Transverse colon (tissue), 4 donors: Measurements from ENCODE around the gene PABPN1L.

Experiments
- POLR2A ChIP-seq: fragments of 450-650 bp; IDR thresholded peaks from one replicate; pipeline ENCODE4 v1.6.1; 2016; ENCODE audit warnings: antibody characterized with exemption, mild to moderate bottlenecking, moderate library complexity
- POLR2AphosphoS5 ChIP-seq, 3 donors: sonication (generic); formaldehyde crosslinking; IDR thresholded peaks; one replicate each; pipeline ENCODE4 v1.6.1; 2016; ENCODE audit warnings: antibody characterized with exemption in 3 of 3
- TF ChIP-seq, protein P1 (sequence below), 5 experiments: fragments of 200-600 bp in 3 of 5; fragments of 450-650 bp in 2 of 5; sonication (generic) in 3 of 5; IDR thresholded peaks; 1 replicate in 2 of 5; 2 replicates in 3 of 5; pipeline ENCODE4 v1.5.1; 2016 to 2017; ENCODE audit warnings: antibody characterized with exemption in 5 of 5, inconsistent platforms in 3 of 5, mild to moderate bottlenecking in 2 of 5, moderate library complexity in 1 of 5

DNA sequence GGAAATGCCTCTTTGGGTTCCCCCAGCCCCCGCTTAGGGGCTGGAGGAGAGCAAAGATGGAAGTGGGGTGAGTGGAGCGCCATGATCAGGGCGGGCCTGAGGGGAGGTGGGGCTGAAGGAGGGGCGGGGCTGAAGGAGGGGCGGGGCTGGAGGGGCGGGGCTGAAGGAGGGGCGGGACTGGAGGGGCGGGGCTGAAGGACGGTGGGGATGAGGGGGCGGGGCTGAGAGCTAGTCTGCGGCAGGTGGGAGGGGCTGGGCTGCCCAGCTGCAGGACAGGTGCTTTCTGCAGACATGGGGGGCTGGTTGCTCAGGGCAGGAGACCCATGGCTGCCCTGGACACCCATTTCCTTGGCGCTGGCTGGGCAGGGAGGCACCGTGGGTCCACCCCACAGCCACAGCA lies 39.1 kb upstream of the PABPN1L start:
- TF ChIP-seq, protein P1, sequence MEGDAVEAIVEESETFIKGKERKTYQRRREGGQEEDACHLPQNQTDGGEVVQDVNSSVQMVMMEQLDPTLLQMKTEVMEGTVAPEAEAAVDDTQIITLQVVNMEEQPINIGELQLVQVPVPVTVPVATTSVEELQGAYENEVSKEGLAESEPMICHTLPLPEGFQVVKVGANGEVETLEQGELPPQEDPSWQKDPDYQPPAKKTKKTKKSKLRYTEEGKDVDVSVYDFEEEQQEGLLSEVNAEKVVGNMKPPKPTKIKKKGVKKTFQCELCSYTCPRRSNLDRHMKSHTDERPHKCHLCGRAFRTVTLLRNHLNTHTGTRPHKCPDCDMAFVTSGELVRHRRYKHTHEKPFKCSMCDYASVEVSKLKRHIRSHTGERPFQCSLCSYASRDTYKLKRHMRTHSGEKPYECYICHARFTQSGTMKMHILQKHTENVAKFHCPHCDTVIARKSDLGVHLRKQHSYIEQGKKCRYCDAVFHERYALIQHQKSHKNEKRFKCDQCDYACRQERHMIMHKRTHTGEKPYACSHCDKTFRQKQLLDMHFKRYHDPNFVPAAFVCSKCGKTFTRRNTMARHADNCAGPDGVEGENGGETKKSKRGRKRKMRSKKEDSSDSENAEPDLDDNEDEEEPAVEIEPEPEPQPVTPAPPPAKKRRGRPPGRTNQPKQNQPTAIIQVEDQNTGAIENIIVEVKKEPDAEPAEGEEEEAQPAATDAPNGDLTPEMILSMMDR (IDR thresholded peaks at IDR 0.05), result no peak
- TF ChIP-seq POLR2AphosphoS5 (IDR thresholded peaks at IDR 0.05) (no peak), POLR2A (no peak)
